GM19043 (cell line): ENCODE measurements around the gene ZNF346.

Experiments
- ATAC-seq: cut with Tn5 transposase; IDR thresholded peaks from one replicate; pipeline ENCODE4 v1.9.1; 2021; ENCODE audit warnings: low read depth; ENCODE audit not compliant: unreplicated experiment

ZNF346 gene

GRCh38 chr5:177093082-177093712 lies 70.7 kb downstream of the ZNF346 start:
- no peak for ATAC-seq

GRCh38 chr5:177093803-177094202 lies 71.3 kb downstream of the ZNF346 start:
- no peak for ATAC-seq

GRCh38 chr5:177094224-177095087 lies 72.0 kb downstream of the ZNF346 start:
- no peak for ATAC-seq

- ATAC-seq = no peak
These were observed 72.7 kb downstream of the ZNF346 start for GRCh38 chr5:177095088-177095669.

GRCh38 chr5:177096162-177097015 lies 73.9 kb downstream of the ZNF346 start:
- ATAC-seq = no peak

- no peak for ATAC-seq
These were observed 74.8 kb downstream of the ZNF346 start for GRCh38 chr5:177097016-177097985.

GRCh38 chr5:177098120-177098469 lies 75.6 kb downstream of the ZNF346 start:
- ATAC-seq = no peak

- no peak for ATAC-seq
These were observed 76.1 kb downstream of the ZNF346 start for GRCh38 chr5:177098470-177099141.

- ATAC-seq = no peak
These were observed 77.1 kb downstream of the ZNF346 start for GRCh38 chr5:177099422-177100093.

GRCh38 chr5:177100714-177101121 lies 78.2 kb downstream of the ZNF346 start:
- no peak for ATAC-seq

GRCh38 chr5:177103523-177104253 lies 81.2 kb downstream of the ZNF346 start:
- ATAC-seq = no peak

GRCh38 chr5:177105691-177106476 lies 83.4 kb downstream of the ZNF346 start:
- no peak for ATAC-seq

GRCh38 chr5:177107159-177107558 lies 84.7 kb downstream of the ZNF346 start:
- ATAC-seq = no peak

GRCh38 chr5:177109810-177110209 lies 87.3 kb downstream of the ZNF346 start:
- ATAC-seq = no peak

- no peak for ATAC-seq
These were observed 89.4 kb downstream of the ZNF346 start for GRCh38 chr5:177111720-177112394.

GRCh38 chr5:177112589-177113220 lies 90.2 kb downstream of the ZNF346 start:
- ATAC-seq = no peak
